GM12875 (cell line): Measurements from ENCODE around the gene BCL2L2.

Source experiments
- H3K4me3 ChIP-seq: one replicate; pipeline ENCODE4 v1.5.1; 2011; ENCODE audit warnings: low read depth, low read length, control low read depth
- CTCF ChIP-seq: IDR thresholded peaks from 2 replicates; pipeline ENCODE4 v1.5.1; 2011; ENCODE audit warnings: low read depth, mild to moderate bottlenecking, control low read depth, inconsistent platforms, low read length, moderate library complexity, borderline replicate concordance; ENCODE audit not compliant: insufficient read depth

The BCL2L2 gene

GRCh38 chr14:23310546-23310945 lies 3.9 kb downstream of the BCL2L2 start:
- TF ChIP-seq CTCF = no peak
- no peak overlapping the region for H3K4me3 ChIP-seq

- no peak overlapping the region for H3K4me3 ChIP-seq
- no peak for TF ChIP-seq CTCF
Observed at GRCh38 chr14:23316300-23316699, 9.7 kb downstream of the BCL2L2 start.

GRCh38 chr14:23319746-23320583 lies 13.3 kb downstream of the BCL2L2 start:
- peak overlapping the region; percentile 43 for H3K4me3 ChIP-seq
- no peak for TF ChIP-seq CTCF

- peak within 1 kb of the TSS; percentile 54 for H3K4me3 ChIP-seq
- no peak for TF ChIP-seq CTCF
Observed at GRCh38 chr14:23320584-23321571, 14.2 kb downstream of the BCL2L2 start, which contains the start of gene PABPN1. TSS of gene PABPN1 (plus strand) at chr14:23321457. CDS start at chr14:23321470, 13 bp downstream.

GRCh38 chr14:23321572-23322547 lies 15.2 kb downstream of the BCL2L2 start:
- peak overlapping the region; percentile 54 for H3K4me3 ChIP-seq
- no peak for TF ChIP-seq CTCF

- peak overlapping the region; percentile 54 for H3K4me3 ChIP-seq
- no peak for TF ChIP-seq CTCF
Observed at GRCh38 chr14:23322568-23323517, 16.2 kb downstream of the BCL2L2 start.
